NT2/D1 (cell line): ENCODE results near the gene INTS2.
"Not testable (repeated sequence)": the region's sequence is repeated elsewhere in the genome, so short reads cannot be mapped to it uniquely, and the experiment has no call there.

Experiments
- DNase-seq: peaks from one replicate; pipeline ENCODE4 v3.0.0-alpha.2; 2011; ENCODE audit warnings: low read depth, low spot score
- H3K27me3 ChIP-seq: 2 replicates; pipeline ENCODE4 v1.6.0; 2011; ENCODE audit warnings: mild to moderate bottlenecking; ENCODE audit not compliant: insufficient read length, insufficient read depth
- H3K36me3 ChIP-seq: 2 replicates; pipeline ENCODE4 v1.6.1; 2011; ENCODE audit warnings: mild to moderate bottlenecking, low read length, mixed read lengths; ENCODE audit not compliant: insufficient read depth, insufficient read length
- H3K4me1 ChIP-seq: 2 replicates; pipeline ENCODE4 v1.5.1; 2011; ENCODE audit not compliant: insufficient read depth, insufficient read length
- H3K4me3 ChIP-seq: 2 replicates; pipeline ENCODE4 v1.5.1; 2011; ENCODE audit warnings: low read depth; ENCODE audit not compliant: insufficient read length
- H3K9ac ChIP-seq: 2 replicates; pipeline ENCODE4 v1.6.0; 2011; ENCODE audit warnings: low read depth; ENCODE audit not compliant: insufficient read length
- H3K9me3 ChIP-seq: 2 replicates; pipeline ENCODE4 v1.5.1; 2011; ENCODE audit warnings: mild to moderate bottlenecking, low read length; ENCODE audit not compliant: insufficient read depth
- SUZ12 ChIP-seq: IDR thresholded peaks from 2 replicates; pipeline ENCODE4 v1.6.1; 2011; ENCODE audit not compliant: insufficient read length, insufficient read depth; ENCODE audit errors: extremely low read depth
- YY1 ChIP-seq: IDR thresholded peaks from 2 replicates; pipeline ENCODE4 v1.6.1; 2011; ENCODE audit not compliant: insufficient read length, insufficient read depth
- ZNF274 ChIP-seq: IDR thresholded peaks from 2 replicates; pipeline ENCODE4 v1.6.1; 2011; ENCODE audit warnings: mild to moderate bottlenecking, low read depth, low read length

The INTS2 gene

DNA sequence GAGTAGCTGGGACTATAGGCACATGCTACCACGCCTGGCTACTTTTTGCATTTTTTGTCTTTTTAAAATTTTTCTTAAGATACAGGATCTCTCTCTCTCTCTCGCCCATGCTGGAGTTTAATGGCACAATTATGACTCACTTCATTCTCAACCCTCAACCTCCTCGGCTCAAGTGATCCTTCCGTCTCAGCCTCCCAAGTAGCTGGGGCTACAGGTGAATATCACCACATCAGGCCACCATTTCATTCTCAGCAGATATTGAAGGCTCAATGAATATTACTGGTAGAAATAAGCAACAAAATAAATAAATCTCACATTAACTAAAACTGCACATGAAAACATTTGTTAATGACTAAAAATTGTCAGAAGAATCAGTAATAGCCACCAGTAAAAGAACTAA is 106.1 kb downstream of the INTS2 start:
- no peak for DNase-seq

DNA sequence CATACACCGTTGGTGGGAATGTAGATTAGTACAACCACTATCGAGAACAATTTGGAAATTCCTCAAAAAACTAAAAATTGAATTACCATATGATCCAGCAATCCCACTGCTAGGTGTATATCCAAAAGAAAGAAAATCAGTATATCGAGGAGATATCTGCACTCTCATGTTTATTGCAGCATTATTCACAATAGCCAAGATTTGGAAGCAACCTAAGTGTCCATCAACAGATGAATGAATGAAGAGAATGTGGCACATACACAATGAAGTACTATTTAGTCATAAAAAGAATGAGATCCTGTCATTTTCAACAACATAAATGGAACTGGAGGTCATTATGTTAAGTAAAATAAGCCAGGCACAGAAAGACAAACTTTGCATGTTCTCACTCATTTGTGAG is 108.5 kb downstream of the INTS2 start:
- H3K27me3 ChIP-seq, DNase-seq, H3K9me3 ChIP-seq, H3K4me3 ChIP-seq, H3K4me1 ChIP-seq, H3K9ac ChIP-seq: not testable (repeated sequence)
- peaks cover 17% of the 10 kb centered on the region for H3K36me3 ChIP-seq

More for the DNA sequence above, 106.1 kb downstream of the INTS2 start:
- Histone ChIP-seq H3K4me1 (no peaks in the 10 kb centered on the region), H3K9me3 (peaks cover 5% of the 10 kb centered on the region), H3K27me3 (no peaks in the 10 kb centered on the region), H3K4me3 (no peak overlapping the region), H3K9ac (no peak overlapping the region), H3K36me3 (peaks cover 13% of the 10 kb centered on the region)
- TF ChIP-seq ZNF274 (no peak), YY1 (no peak), SUZ12 (no peak)

DNA sequence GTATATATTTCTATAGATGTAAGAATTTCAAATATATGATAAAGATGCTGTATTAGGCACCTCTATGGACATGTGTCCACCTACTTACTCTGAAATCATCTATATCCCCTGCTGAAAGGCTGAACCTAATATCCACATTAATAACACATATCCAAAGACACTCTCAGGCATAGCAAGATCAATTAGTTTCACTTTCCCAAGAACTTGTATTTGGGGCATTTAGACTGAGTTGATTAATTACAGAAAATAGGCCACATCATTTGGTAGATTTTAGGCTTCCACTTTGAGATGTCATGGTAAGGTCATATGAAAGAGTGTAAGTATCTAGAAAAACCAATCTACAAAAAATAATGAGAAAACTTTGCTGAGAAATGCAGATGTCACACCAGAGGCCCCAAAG is 109.6 kb downstream of the INTS2 start:
- Histone ChIP-seq H3K9me3 (peaks cover 5% of the 10 kb centered on the region), H3K4me3 (no peak overlapping the region), H3K27me3 (no peaks in the 10 kb centered on the region), H3K36me3 (peaks cover 17% of the 10 kb centered on the region), H3K9ac (no peak overlapping the region), H3K4me1 (no peaks in the 10 kb centered on the region)
- no peak for DNase-seq
- TF ChIP-seq YY1 (no peak), ZNF274 (no peak), SUZ12 (no peak)

DNA sequence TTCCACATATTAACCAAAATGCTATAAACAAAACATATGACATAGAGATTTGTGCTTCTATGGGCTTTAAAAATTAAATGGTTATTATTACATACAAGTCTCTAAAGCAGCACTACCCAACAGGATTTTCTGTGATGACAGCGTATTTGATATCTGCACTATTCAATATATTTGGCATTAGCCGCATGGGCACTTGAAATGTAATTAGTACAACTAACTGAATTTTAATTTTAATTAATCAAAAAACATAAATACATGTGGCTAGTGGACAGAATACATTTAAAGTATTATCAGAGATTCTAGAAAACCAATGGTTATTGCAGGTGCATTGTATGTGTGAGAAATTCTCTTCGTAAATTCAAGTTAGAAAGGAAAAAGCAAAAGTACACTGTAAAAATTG is 110.3 kb downstream of the INTS2 start:
- no peaks in the 10 kb centered on the region for H3K4me1 ChIP-seq
- TF ChIP-seq ZNF274 (no peak), YY1 (no peak), SUZ12 (no peak)
- no peak overlapping the region for H3K4me3 ChIP-seq
- peaks cover 5% of the 10 kb centered on the region for H3K9me3 ChIP-seq
- DNase-seq, result no peak
- no peak overlapping the region for H3K9ac ChIP-seq
- no peaks in the 10 kb centered on the region for H3K27me3 ChIP-seq
- H3K36me3 ChIP-seq, result peaks cover 17% of the 10 kb centered on the region

DNA sequence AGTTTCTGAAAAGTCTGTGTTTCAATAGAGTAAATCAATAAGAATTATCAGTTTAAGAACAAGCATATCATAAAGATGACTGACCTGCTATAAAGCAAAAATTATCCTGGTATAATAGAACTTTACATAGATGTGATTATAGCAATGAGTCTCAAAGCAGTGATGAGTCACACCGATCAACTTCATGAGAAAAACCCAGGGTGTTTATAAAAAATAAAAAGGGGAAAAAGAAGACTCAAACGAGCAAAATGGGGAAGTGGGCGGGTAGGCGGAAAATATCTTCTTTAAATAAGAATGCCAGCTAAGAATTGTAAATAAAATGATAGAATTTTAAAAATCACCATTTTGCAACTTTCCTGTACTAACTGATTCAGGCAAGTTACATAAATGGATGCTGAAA is 111.2 kb downstream of the INTS2 start:
- H3K36me3 ChIP-seq, result peaks cover 12% of the 10 kb centered on the region
- no peak overlapping the region for H3K9ac ChIP-seq
- no peaks in the 10 kb centered on the region for H3K27me3 ChIP-seq
- peaks cover 5% of the 10 kb centered on the region; the same call in 1 of the 2 replicates for H3K9me3 ChIP-seq
- TF ChIP-seq YY1, result no peak
- no peak for TF ChIP-seq ZNF274
- H3K4me3 ChIP-seq, result no peak overlapping the region
- no peak for DNase-seq
- H3K4me1 ChIP-seq, result no peaks in the 10 kb centered on the region

DNA sequence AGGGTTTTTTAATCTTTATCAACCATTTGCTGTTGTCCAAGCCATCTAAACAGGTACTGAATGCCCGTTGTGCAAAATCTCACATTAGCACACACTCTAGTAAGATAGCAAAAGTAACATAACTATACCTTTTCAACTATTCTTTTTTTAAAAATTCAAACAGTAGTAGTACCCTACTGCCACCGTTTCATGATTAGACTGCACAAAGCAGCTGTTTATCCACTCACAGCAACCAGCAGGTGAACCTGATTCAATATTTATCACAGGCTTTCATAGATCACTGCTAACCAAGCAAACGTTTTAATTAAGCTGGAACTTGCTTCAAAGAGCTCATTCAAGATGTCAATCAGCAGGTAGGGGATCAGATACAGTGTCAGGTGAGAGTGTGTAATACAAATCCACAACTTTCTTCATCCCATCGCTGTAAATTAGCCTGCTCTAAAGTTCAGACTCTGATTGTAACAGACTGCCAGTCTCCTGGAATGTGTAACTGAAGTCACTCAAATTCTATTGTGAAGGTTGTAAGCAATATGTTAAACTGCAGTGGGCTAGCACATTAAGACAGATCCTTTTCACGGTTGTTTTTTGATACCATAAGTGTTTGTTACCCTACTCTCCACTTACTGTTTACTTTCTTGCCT is 111.8 kb downstream of the INTS2 start:
- no peak overlapping the region for H3K9ac ChIP-seq
- peaks cover 1% of the 10 kb centered on the region; the same call in 1 of the 2 replicates for H3K9me3 ChIP-seq
- H3K4me1 ChIP-seq, result no peaks in the 10 kb centered on the region
- no peak overlapping the region for H3K4me3 ChIP-seq
- H3K36me3 ChIP-seq, result peaks cover 7% of the 10 kb centered on the region
- no peak for DNase-seq
- no peaks in the 10 kb centered on the region for H3K27me3 ChIP-seq
- no peak for TF ChIP-seq YY1
- no peak for TF ChIP-seq ZNF274
- TF ChIP-seq SUZ12, result no peak
